CD4-positive, alpha-beta T cell (primary cell): Measurements from ENCODE around the gene DYRK2. TPM values are rescaled to one million over a fixed set of nuclear protein-coding genes. Genes with fewer than 3 reads are reported as not detected.

Source experiments
- ATAC-seq: fragments of 200-7000 bp; cut with Tn5 transposase; one replicate; pipeline ENCODE4 v1.10.0; 2022; ENCODE audit warnings: mild to moderate bottlenecking; ENCODE audit not compliant: poor library complexity
- CTCF ChIA-PET: fragments of 350-600 bp; sonication (Branson Sonifier 250); formaldehyde crosslinking; loops from one replicate; lab custom pipeline; 2021; ENCODE audit warnings: antibody characterized with exemption, inconsistent platforms; lab: Charles Lee
- POLR2A ChIA-PET: fragments of 350-600 bp; sonication (Branson Sonifier 250); formaldehyde crosslinking; loops from one replicate; lab custom pipeline; 2021; ENCODE audit warnings: antibody characterized with exemption, inconsistent platforms; lab: Charles Lee
- DNase-seq, 14 experiments: peaks; one replicate each; pipeline ENCODE4 v3.0.0-alpha.2; 2013 to 2020; ENCODE audit warnings: mixed read lengths in 2 of 14
- H3K27ac ChIP-seq, 2 donors: one replicate each; pipeline versions ENCODE4 v1.5.1 to v1.7.0; 2013; ENCODE audit warnings: low read length in 2 of 2, low read depth in 1 of 2, mild to moderate bottlenecking in 1 of 2
- H3K27me3 ChIP-seq, 2 experiments: 1 replicate in 1 of 2; 2 replicates in 1 of 2; pipeline versions ENCODE4 v1.6.1 to v1.7.0; 2013; ENCODE audit warnings: low read length in 2 of 2, control low read depth in 1 of 2, mild to moderate bottlenecking in 1 of 2, moderate library complexity in 1 of 2; ENCODE audit not compliant: insufficient read depth in 2 of 2, control insufficient read depth in 1 of 2
- H3K36me3 ChIP-seq: one replicate; pipeline ENCODE4 v1.6.1; 2013; ENCODE audit warnings: low read length, control low read depth; ENCODE audit not compliant: insufficient read depth
- H3K4me1 ChIP-seq: one replicate; pipeline ENCODE4 v1.6.1; 2013; ENCODE audit warnings: low read length, control low read depth; ENCODE audit not compliant: insufficient read depth
- H3K4me3 ChIP-seq: one replicate; pipeline ENCODE4 v1.5.1; 2013; ENCODE audit warnings: mild to moderate bottlenecking, low read length, moderate library complexity
- H3K9me3 ChIP-seq, 2 experiments: 1 replicate in 1 of 2; 2 replicates in 1 of 2; pipeline versions ENCODE4 v1.6.1 to v1.7.0; 2013; ENCODE audit warnings: low read length in 2 of 2, mild to moderate bottlenecking in 2 of 2, control low read depth in 1 of 2, moderate library complexity in 1 of 2; ENCODE audit not compliant: control insufficient read depth in 1 of 2, insufficient read depth in 1 of 2
- H3K27ac Mint-ChIP-seq: one replicate; pipeline ENCODE4 v1.8.0; 2020; ENCODE audit warnings: mixed read lengths
- H3K27me3 Mint-ChIP-seq: one replicate; pipeline ENCODE4 v1.8.0; 2021; ENCODE audit warnings: mixed read lengths
- H3K36me3 Mint-ChIP-seq: one replicate; pipeline ENCODE4 v1.8.0; 2021; ENCODE audit warnings: low read depth, mixed read lengths
- H3K4me1 Mint-ChIP-seq: one replicate; pipeline ENCODE4 v1.8.0; 2021; ENCODE audit warnings: low read depth, mixed read lengths
- H3K4me3 Mint-ChIP-seq: one replicate; pipeline ENCODE4 v1.8.0; 2020; ENCODE audit warnings: mild to moderate bottlenecking, mixed read lengths
- H3K9me3 Mint-ChIP-seq: one replicate; pipeline ENCODE4 v1.8.0; 2020; ENCODE audit warnings: mixed read lengths
- CTCF ChIP-seq: fragments of 200-600 bp; IDR thresholded peaks from one replicate; pipeline ENCODE4 v1.8.0; 2022; ENCODE audit warnings: antibody characterized with exemption, mild to moderate bottlenecking
- intact Hi-C, 2 experiments: fragments of 100-400 bp; cut with DNase I in 1 of 2; cut with micrococcal nuclease in 1 of 2; formaldehyde crosslinking; loops; one replicate each; pipeline versions ENCODE4 v1.15.1 to v1.9.0; 2023 to 2025; cut with DNase I, micrococcal nuclease
- total RNA-seq, 174 experiments: library from RNA in 2 of 174; stranded (reverse) in 2 of 174; gene quantifications; one replicate each; pipeline ENCODE4 v1.2.3 and lab custom pipeline; 2021 to 2026

Gene DYRK2
- total RNA-seq, 2 experiments from 2014 or later, result 123 to 135 TPM

GRCh38 chr12:67647181-67647798, 1.3 kb upstream of the DYRK2 start:
- H3K27ac Mint-ChIP-seq, result peak overlapping the region; percentile 88
- peaks cover 32% of the 10 kb centered on the region for H3K4me1 Mint-ChIP-seq
- no peaks in the 10 kb centered on the region for H3K9me3 ChIP-seq
- H3K4me3 ChIP-seq, result peak overlapping the region; percentile 72
- H3K27me3 Mint-ChIP-seq, result no peaks in the 10 kb centered on the region
- H3K27ac ChIP-seq, result peak overlapping the region; percentile 71 to 84
- CTCF ChIA-PET, result interaction anchor here (1.1 to 4.5 kb wide), 6 partner anchors 8 to 291 kb away, joined by 3 to 29 read pairs (median 4); no protein-coding TSS in a partner anchor
- no peak for TF ChIP-seq CTCF
- DNase-seq (peak in 7 of 14 experiments; percentile 7 to 69 (median 30)), ATAC-seq (peak; percentile 11)
- no peaks in the 10 kb centered on the region for H3K27me3 ChIP-seq
- peaks cover 30% of the 10 kb centered on the region for H3K36me3 Mint-ChIP-seq
- H3K9me3 Mint-ChIP-seq, result no peaks in the 10 kb centered on the region
- peaks cover 6% of the 10 kb centered on the region for H3K36me3 ChIP-seq
- H3K4me3 Mint-ChIP-seq, result peak overlapping the region; percentile 91
- POLR2A ChIA-PET, result interaction anchor here (0.6 to 10.3 kb wide), 17 partner anchors 8 to 378 kb away, joined by 3 to 275 read pairs (median 12); partner anchors contain the start of gene CAND1
- H3K4me1 ChIP-seq, result peaks cover 20% of the 10 kb centered on the region
- intact Hi-C loops, result loop anchor here (1.0 to 5.0 kb wide), 2 partner anchors 17 to 205 kb away; no protein-coding TSS in a partner anchor

- peaks cover 30% of the 10 kb centered on the region for H3K36me3 Mint-ChIP-seq
- DNase-seq, result peak in 13 of 14 experiments; percentile 19 to 80 (median 43)
- Histone ChIP-seq H3K4me1 (peaks cover 24% of the 10 kb centered on the region), H3K27me3 (no peaks in the 10 kb centered on the region), H3K36me3 (peaks cover 11% of the 10 kb centered on the region), H3K4me3 (peak overlapping the region; percentile 72), H3K27ac (peak overlapping the region; percentile 71 to 84), H3K9me3 (no peaks in the 10 kb centered on the region)
- H3K27ac Mint-ChIP-seq, result peak overlapping the region; percentile 88
- no peaks in the 10 kb centered on the region for H3K9me3 Mint-ChIP-seq
- peak; percentile 34 for ATAC-seq
- ChIA-PET CTCF (interaction anchor here (1.1 to 4.5 kb wide), 7 partner anchors 8 to 291 kb away, joined by 3 to 29 read pairs (median 4); no protein-coding TSS in a partner anchor), POLR2A (interaction anchor here (0.5 to 10.3 kb wide), 32 partner anchors 9 to 963 kb away, joined by 3 to 275 read pairs (median 5); partner anchors contain the start of genes CAND1 and RAP1B)
- no peaks in the 10 kb centered on the region for H3K27me3 Mint-ChIP-seq
- intact Hi-C loops, result loop anchor here (1.0 to 5.0 kb wide), 2 partner anchors 18 to 206 kb away; no protein-coding TSS in a partner anchor
- TF ChIP-seq CTCF, result no peak
- peaks cover 33% of the 10 kb centered on the region for H3K4me1 Mint-ChIP-seq
- H3K4me3 Mint-ChIP-seq, result peak overlapping the region; percentile 91
These were observed 585 bp upstream of the DYRK2 start for GRCh38 chr12:67647799-67648520.

GRCh38 chr12:67649261-67649569, 670 bp downstream of the DYRK2 start:
- Mint-ChIP-seq H3K27me3 (no peaks in the 10 kb centered on the region), H3K4me3 (peak overlapping the region; percentile 74), H3K4me1 (peaks cover 45% of the 10 kb centered on the region), H3K9me3 (no peaks in the 10 kb centered on the region), H3K36me3 (peaks cover 43% of the 10 kb centered on the region), H3K27ac (no peak overlapping the region)
- no peak for TF ChIP-seq CTCF
- CTCF ChIA-PET, result interaction anchor here (1.3 to 4.5 kb wide), 3 partner anchors 12 to 23 kb away, joined by 4 to 29 read pairs (median 5); no protein-coding TSS in a partner anchor
- intact Hi-C loops, result loop anchor here in 1 of 2 experiments (5.0 kb wide), 1 partner anchor 207 kb away; no protein-coding TSS in a partner anchor
- Histone ChIP-seq H3K4me1 (peaks cover 36% of the 10 kb centered on the region), H3K9me3 (no peaks in the 10 kb centered on the region), H3K4me3 (peak overlapping the region; percentile 72), H3K27me3 (no peaks in the 10 kb centered on the region), H3K27ac (peak overlapping the region in 1 of 2 donors; percentile 85), H3K36me3 (peaks cover 22% of the 10 kb centered on the region)
- POLR2A ChIA-PET, result interaction anchor here (0.8 to 10.3 kb wide), 28 partner anchors 9 to 961 kb away, joined by 3 to 275 read pairs (median 9); partner anchors contain the start of genes CAND1 and RAP1B
- peak; percentile 10 for ATAC-seq
- peak in 1 of 14 experiments; percentile 51 for DNase-seq
